NT2/D1 (cell line): Measurements from ENCODE around the gene SRPRB.

Experiments
- SUZ12 ChIP-seq: IDR thresholded peaks from 2 replicates; pipeline ENCODE4 v1.6.1; 2011; ENCODE audit not compliant: insufficient read length, insufficient read depth; ENCODE audit errors: extremely low read depth
- YY1 ChIP-seq: IDR thresholded peaks from 2 replicates; pipeline ENCODE4 v1.6.1; 2011; ENCODE audit not compliant: insufficient read length, insufficient read depth
- ZNF274 ChIP-seq: IDR thresholded peaks from 2 replicates; pipeline ENCODE4 v1.6.1; 2011; ENCODE audit warnings: mild to moderate bottlenecking, low read depth, low read length

GRCh38 chr3:133853925-133854227 is 48.3 kb downstream of the SRPRB start:
- no peak for TF ChIP-seq ZNF274
- TF ChIP-seq SUZ12 = no peak
- no peak for TF ChIP-seq YY1
